Activated naive CD4-positive, alpha-beta T cell treated with anti-CD3 and anti-CD28 coated beads, Interleukin-2, amount 50 U/mL, for 24 hours (primary cell): Measurements from ENCODE around the gene PUDP.

ENCODE experiments used
- H3K27ac Mint-ChIP-seq: one replicate; pipeline ENCODE4 v1.8.0; 2021; ENCODE audit warnings: mild to moderate bottlenecking, mixed read lengths
- H3K27me3 Mint-ChIP-seq: one replicate; pipeline ENCODE4 v1.8.0; 2021; ENCODE audit warnings: mixed read lengths
- H3K36me3 Mint-ChIP-seq: one replicate; pipeline ENCODE4 v1.8.0; 2021; ENCODE audit warnings: mixed read lengths
- H3K4me1 Mint-ChIP-seq: one replicate; pipeline ENCODE4 v1.8.0; 2021; ENCODE audit warnings: mixed read lengths
- H3K4me3 Mint-ChIP-seq: one replicate; pipeline ENCODE4 v1.8.0; 2021; ENCODE audit warnings: mild to moderate bottlenecking, mixed read lengths
- H3K9me3 Mint-ChIP-seq: one replicate; pipeline ENCODE4 v1.8.0; 2021; ENCODE audit warnings: mixed read lengths

The PUDP gene

DNA sequence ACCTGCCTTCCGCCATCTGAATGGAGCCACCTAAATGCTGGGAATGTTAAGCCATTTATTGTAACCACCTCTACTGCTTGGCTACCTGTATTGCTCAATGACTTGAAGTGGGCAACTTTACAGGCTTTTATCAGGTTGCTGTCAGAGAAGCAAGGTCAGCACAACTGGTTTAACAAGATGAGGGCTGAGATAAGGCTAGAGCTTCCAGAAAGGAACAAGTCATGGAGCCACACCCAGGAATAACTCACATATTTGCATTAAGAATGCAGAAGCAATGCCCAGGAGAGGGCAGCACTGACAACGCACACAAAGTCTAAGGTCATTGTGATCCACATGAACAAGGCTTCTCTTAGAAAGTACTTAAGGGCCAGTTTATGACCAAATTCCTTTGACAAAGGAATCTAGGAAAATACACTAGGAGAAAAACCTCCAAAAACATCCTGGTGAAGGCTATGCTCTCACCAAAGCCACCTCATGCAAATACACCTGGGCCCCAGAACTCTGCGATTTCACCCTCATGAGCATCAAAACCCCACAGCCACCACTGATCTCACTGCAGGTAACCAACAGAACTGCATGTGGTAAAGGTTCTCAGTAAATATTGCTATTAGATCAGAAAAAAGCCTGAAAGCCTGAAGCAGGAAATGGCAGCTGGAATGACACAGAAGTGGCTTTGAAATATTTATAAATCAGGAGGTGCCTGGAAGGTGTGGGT is 15.5 kb downstream of the PUDP start:
- H3K4me1 Mint-ChIP-seq, result peaks cover 40% of the 10 kb centered on the region
- H3K27me3 Mint-ChIP-seq, result no peaks in the 10 kb centered on the region
- H3K4me3 Mint-ChIP-seq, result no peak overlapping the region
- peak overlapping the region; percentile 35 for H3K27ac Mint-ChIP-seq
- H3K9me3 Mint-ChIP-seq, result no peaks in the 10 kb centered on the region
- H3K36me3 Mint-ChIP-seq, result peaks cover 2% of the 10 kb centered on the region

- H3K9me3 Mint-ChIP-seq, result no peaks in the 10 kb centered on the region
Measured at GRCh38 chrX:7131621-7132020, 16.3 kb downstream of the PUDP start.

DNA sequence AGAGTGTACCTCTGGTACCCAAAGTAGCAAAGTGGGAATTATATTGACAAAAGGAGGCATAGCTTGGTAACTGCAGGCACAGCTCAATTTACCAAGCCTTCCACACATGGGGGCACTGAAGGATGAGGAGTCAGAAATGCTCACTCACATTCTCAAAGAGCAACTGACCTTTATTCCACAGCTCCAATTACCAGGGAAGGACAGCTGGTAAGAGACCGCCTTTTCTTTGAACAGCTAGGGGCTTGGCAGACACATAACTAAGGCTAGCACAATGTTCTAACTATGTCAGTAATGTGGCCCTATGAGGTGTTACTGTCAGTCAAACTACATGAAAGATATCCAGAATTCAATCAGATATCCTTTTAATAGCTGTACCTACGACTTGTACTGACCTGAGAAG is 20.9 kb downstream of the PUDP start:
- peaks cover 7% of the 10 kb centered on the region for H3K36me3 Mint-ChIP-seq
- H3K27ac Mint-ChIP-seq, result no peak overlapping the region
- H3K9me3 Mint-ChIP-seq, result no peaks in the 10 kb centered on the region
- no peaks in the 10 kb centered on the region for H3K27me3 Mint-ChIP-seq
- H3K4me3 Mint-ChIP-seq, result no peak overlapping the region
- H3K4me1 Mint-ChIP-seq, result peaks cover 4% of the 10 kb centered on the region

More at GRCh38 chrX:7131621-7132020, 16.3 kb downstream of the PUDP start:
- H3K36me3 Mint-ChIP-seq, result peaks cover 2% of the 10 kb centered on the region
- H3K4me1 Mint-ChIP-seq, result peaks cover 40% of the 10 kb centered on the region
- H3K4me3 Mint-ChIP-seq, result no peak overlapping the region
- H3K27me3 Mint-ChIP-seq, result no peaks in the 10 kb centered on the region
- no peak overlapping the region for H3K27ac Mint-ChIP-seq

GRCh38 chrX:7120878-7121219 is 27.1 kb downstream of the PUDP start:
- Mint-ChIP-seq H3K27ac (no peak overlapping the region), H3K4me3 (no peak overlapping the region), H3K4me1 (peaks cover 18% of the 10 kb centered on the region), H3K9me3 (no peaks in the 10 kb centered on the region), H3K27me3 (no peaks in the 10 kb centered on the region), H3K36me3 (peaks cover 11% of the 10 kb centered on the region)

DNA sequence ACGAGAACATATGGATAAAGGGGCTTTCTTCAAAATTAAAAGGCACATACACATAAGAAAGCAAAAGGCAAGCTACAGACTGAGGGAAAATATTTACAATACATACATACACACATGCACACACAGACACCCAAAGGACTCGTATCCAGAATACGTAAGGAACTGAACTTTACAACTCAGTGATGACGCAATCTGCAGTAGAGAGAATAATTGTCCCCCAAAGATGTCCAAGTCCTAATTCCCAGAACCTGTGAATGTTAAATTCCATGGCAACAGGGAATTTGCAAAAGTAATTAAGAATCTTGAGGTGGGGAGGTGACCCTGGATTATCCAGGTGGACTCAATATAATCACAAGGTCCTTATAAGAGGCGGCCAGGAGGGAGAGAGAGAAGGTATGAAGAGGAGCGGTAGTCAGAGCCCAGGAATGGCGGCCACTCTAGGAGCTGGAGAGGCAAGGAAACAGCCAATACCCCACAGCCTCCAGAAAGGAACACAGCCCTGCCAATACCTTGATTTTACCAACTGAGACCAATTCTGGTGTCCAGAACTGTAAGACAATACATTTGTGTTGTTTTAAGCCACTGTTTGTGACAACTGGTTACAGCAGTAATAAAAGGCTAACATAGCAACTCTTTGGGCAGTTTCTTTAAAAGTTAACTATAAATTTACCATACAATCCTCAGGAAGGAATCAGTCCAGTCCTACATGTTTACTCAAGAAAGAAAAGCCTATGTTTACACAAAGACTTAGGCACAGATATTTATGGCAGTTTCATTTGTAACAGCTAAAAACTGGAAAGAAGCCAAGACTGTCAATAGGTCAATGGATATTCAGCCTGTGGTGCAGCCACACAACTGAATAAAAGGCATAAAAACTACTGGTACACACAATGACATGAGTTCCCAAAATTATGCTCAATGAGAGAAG is 27.7 kb downstream of the PUDP start:
- no peaks in the 10 kb centered on the region for H3K27me3 Mint-ChIP-seq
- no peak overlapping the region for H3K27ac Mint-ChIP-seq
- H3K36me3 Mint-ChIP-seq, result peaks cover 8% of the 10 kb centered on the region
- H3K4me3 Mint-ChIP-seq, result no peak overlapping the region
- peaks cover 18% of the 10 kb centered on the region for H3K4me1 Mint-ChIP-seq
- no peaks in the 10 kb centered on the region for H3K9me3 Mint-ChIP-seq

GRCh38 chrX:7117587-7117986 is 30.4 kb downstream of the PUDP start:
- no peaks in the 10 kb centered on the region for H3K9me3 Mint-ChIP-seq
- H3K4me3 Mint-ChIP-seq, result no peak overlapping the region
- H3K4me1 Mint-ChIP-seq, result peaks cover 26% of the 10 kb centered on the region
- no peak overlapping the region for H3K27ac Mint-ChIP-seq
- H3K27me3 Mint-ChIP-seq, result no peaks in the 10 kb centered on the region
- peaks cover 7% of the 10 kb centered on the region for H3K36me3 Mint-ChIP-seq

DNA sequence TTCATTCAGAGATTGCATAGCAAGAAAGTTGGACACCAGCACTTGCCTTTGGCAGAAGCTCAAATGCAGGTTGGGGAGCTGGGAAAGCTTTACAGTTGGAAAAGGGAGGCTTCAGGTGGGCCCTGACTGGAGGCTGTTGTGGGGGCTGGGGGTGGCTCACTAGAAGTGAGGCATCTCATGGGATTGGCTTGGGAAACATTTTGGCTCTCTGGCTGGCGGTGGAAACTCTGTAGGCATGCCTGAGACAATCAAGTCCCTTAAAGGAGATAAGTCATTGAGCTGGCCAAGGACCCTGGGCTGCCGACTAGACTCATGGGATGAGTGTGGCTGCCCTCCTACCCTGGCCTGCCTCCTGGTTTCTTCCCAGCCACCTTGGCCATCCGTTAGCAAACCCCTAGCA is 31.9 kb downstream of the PUDP start:
- no peaks in the 10 kb centered on the region for H3K27me3 Mint-ChIP-seq
- peaks cover 26% of the 10 kb centered on the region for H3K4me1 Mint-ChIP-seq
- no peaks in the 10 kb centered on the region for H3K9me3 Mint-ChIP-seq
- H3K27ac Mint-ChIP-seq, result no peak overlapping the region
- peaks cover 7% of the 10 kb centered on the region for H3K36me3 Mint-ChIP-seq
- no peak overlapping the region for H3K4me3 Mint-ChIP-seq

GRCh38 chrX:7115557-7115956 is 32.4 kb downstream of the PUDP start:
- H3K27ac Mint-ChIP-seq, result no peak overlapping the region
- no peaks in the 10 kb centered on the region for H3K9me3 Mint-ChIP-seq
- H3K4me3 Mint-ChIP-seq, result no peak overlapping the region
- peaks cover 7% of the 10 kb centered on the region for H3K36me3 Mint-ChIP-seq
- H3K27me3 Mint-ChIP-seq, result no peaks in the 10 kb centered on the region
- peaks cover 32% of the 10 kb centered on the region for H3K4me1 Mint-ChIP-seq

GRCh38 chrX:7112071-7112470 is 35.9 kb downstream of the PUDP start:
- H3K9me3 Mint-ChIP-seq, result no peaks in the 10 kb centered on the region
- H3K27me3 Mint-ChIP-seq, result no peaks in the 10 kb centered on the region
- no peak overlapping the region for H3K27ac Mint-ChIP-seq
- no peak overlapping the region for H3K4me3 Mint-ChIP-seq
- peaks cover 5% of the 10 kb centered on the region for H3K36me3 Mint-ChIP-seq
- H3K4me1 Mint-ChIP-seq, result peaks cover 33% of the 10 kb centered on the region

GRCh38 chrX:7111518-7111917 is 36.4 kb downstream of the PUDP start:
- peaks cover 3% of the 10 kb centered on the region for H3K36me3 Mint-ChIP-seq
- H3K9me3 Mint-ChIP-seq, result no peaks in the 10 kb centered on the region
- H3K27me3 Mint-ChIP-seq, result no peaks in the 10 kb centered on the region
- peaks cover 33% of the 10 kb centered on the region for H3K4me1 Mint-ChIP-seq
- H3K4me3 Mint-ChIP-seq, result no peak overlapping the region
- H3K27ac Mint-ChIP-seq, result no peak overlapping the region

DNA sequence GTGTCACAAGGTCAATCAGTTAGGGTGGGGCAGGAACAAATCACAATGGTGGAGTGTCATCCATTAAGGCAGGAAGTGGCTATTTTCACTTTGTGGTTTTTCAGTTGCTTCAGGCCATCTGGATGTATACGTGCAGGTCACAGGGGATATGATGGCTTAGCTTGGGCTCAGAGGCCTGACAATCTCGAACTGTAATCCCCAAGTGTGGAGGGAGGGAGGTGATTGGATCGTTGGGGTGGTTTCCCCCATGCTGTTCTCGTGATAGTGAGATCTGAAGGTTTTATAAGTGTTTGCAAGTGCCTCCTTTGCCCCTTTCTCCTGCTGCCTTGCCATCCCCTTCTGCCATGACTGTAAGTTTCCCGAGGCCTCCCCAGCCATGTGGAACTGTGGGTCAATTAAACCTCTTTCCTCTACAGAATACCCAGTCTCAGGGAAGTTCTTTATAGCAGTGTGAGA is 37.1 kb downstream of the PUDP start:
- Mint-ChIP-seq H3K4me1 (peaks cover 33% of the 10 kb centered on the region), H3K27ac (no peak overlapping the region)

GRCh38 chrX:7109838-7110793 is 37.8 kb downstream of the PUDP start:
- peaks cover 33% of the 10 kb centered on the region for H3K4me1 Mint-ChIP-seq
- H3K9me3 Mint-ChIP-seq, result no peaks in the 10 kb centered on the region
- H3K36me3 Mint-ChIP-seq, result peaks cover 3% of the 10 kb centered on the region
- no peaks in the 10 kb centered on the region for H3K27me3 Mint-ChIP-seq
- H3K4me3 Mint-ChIP-seq, result no peak overlapping the region
- no peak overlapping the region for H3K27ac Mint-ChIP-seq

More for the DNA sequence above, 37.1 kb downstream of the PUDP start:
- no peaks in the 10 kb centered on the region for H3K27me3 Mint-ChIP-seq
- peaks cover 3% of the 10 kb centered on the region for H3K36me3 Mint-ChIP-seq
- no peak overlapping the region for H3K4me3 Mint-ChIP-seq
- H3K9me3 Mint-ChIP-seq, result no peaks in the 10 kb centered on the region

- Mint-ChIP-seq H3K9me3 (no peaks in the 10 kb centered on the region), H3K4me3 (peak overlapping the region; percentile 5), H3K27ac (peak overlapping the region; percentile 89), H3K4me1 (peaks cover 28% of the 10 kb centered on the region), H3K27me3 (no peaks in the 10 kb centered on the region), H3K36me3 (peaks cover 8% of the 10 kb centered on the region)
Measured at GRCh38 chrX:7109049-7109531, 38.9 kb downstream of the PUDP start.

DNA sequence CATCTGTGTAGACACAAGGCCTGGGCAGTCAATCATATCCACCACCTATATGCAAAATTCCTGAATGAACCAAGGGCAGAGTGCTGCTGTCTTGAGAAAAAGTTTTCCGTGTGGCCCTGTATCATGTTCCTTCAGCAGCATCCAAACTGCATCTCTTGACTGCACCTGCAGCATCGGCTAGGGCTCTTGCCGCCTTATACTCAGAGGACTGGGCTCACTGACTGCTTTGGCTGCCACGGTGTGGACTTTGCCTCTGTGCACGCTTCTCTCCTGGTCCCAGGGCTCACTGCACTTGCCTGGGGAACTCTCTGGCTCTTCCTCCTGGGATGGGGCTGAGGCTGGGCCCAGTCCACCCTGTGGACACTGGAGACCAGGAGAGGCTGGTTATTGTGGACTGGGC is 39.9 kb downstream of the PUDP start:
- Mint-ChIP-seq H3K4me1 (peaks cover 28% of the 10 kb centered on the region), H3K36me3 (peaks cover 12% of the 10 kb centered on the region), H3K27me3 (no peaks in the 10 kb centered on the region), H3K4me3 (no peak overlapping the region), H3K9me3 (no peaks in the 10 kb centered on the region), H3K27ac (no peak overlapping the region)

GRCh38 chrX:7106649-7107048 is 41.3 kb downstream of the PUDP start:
- Mint-ChIP-seq H3K27me3 (no peaks in the 10 kb centered on the region), H3K4me1 (peaks cover 29% of the 10 kb centered on the region), H3K4me3 (no peak overlapping the region), H3K9me3 (no peaks in the 10 kb centered on the region), H3K27ac (no peak overlapping the region), H3K36me3 (peaks cover 15% of the 10 kb centered on the region)
